Measurements from ENCODE around the gene CYP19A1.

GRCh38 chr15:51212909-51213308, 125.5 kb downstream of the CYP19A1 start:
- TF ChIP-seq POLR2AphosphoS5 (IDR thresholded peaks at IDR 0.05; ENCODE audit: low read depth, low read length), result no peak
- no peak for TF ChIP-seq REST (IDR thresholded peaks at IDR 0.05; ENCODE audit: insufficient read depth in 1 of 2, low read depth in 2 of 2, low read length in 2 of 2)

All from PFSK-1 (cell line).